GM19438 (cell line): ENCODE measurements around the gene C10orf95.

Source experiments
- ATAC-seq: cut with Tn5 transposase; IDR thresholded peaks from one replicate; pipeline ENCODE4 v1.9.1; 2021; ENCODE audit warnings: low read depth; ENCODE audit not compliant: unreplicated experiment

Gene C10orf95

DNA sequence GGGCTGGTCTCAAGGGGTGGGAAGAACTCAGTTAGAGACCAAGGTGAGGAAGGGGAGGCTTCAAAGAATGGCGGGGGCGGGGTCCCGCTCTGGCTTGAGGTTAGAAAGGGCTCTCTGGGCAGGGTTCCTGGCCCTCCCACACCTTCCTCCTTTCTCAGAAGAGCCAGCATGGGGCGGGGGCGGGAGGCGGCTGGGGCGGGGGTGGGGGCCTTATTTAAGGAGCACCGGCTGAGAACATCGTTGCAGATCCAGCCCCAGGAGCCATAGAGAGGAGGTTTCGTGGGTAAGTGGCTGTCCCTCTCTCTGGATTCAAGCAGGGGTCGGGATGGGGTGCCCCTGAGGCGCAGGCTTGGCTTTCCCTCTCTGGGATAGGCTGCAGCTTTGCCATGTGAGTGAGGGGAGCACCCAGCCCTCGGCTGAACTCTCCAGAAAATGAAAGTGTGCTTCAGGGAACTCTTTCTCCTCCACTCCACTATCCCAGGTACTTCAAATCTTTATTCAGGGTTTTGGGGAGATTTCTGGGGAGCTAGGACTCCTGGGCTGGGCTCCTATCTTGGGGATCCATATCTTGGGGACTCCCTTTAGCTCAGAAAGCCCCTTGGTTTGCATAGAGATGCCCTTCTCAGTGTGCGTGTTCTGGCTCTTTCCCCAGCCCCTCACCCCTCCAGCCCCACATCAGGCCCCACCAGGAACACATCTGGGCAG, 15.7 kb downstream of the C10orf95 start:
- ATAC-seq, result no peak

DNA sequence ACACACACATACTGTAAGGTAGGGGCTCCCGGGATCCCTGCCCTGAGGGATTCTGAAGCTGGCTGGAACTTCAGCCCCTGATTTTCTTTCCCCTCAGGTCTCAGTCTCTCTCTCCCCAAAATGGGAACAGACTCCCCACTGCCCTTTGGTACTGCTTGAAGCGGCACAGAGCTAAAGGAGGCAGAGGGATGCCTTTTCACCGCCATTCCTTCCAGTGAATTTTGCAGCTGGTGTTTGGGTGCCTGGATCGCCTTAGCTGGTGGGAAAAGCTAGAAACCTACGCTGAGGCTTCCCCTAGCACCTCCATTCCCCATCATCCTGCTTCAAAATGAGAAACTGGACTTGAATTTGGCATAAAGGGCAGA, 16.2 kb downstream of the C10orf95 start:
- no peak for ATAC-seq

DNA sequence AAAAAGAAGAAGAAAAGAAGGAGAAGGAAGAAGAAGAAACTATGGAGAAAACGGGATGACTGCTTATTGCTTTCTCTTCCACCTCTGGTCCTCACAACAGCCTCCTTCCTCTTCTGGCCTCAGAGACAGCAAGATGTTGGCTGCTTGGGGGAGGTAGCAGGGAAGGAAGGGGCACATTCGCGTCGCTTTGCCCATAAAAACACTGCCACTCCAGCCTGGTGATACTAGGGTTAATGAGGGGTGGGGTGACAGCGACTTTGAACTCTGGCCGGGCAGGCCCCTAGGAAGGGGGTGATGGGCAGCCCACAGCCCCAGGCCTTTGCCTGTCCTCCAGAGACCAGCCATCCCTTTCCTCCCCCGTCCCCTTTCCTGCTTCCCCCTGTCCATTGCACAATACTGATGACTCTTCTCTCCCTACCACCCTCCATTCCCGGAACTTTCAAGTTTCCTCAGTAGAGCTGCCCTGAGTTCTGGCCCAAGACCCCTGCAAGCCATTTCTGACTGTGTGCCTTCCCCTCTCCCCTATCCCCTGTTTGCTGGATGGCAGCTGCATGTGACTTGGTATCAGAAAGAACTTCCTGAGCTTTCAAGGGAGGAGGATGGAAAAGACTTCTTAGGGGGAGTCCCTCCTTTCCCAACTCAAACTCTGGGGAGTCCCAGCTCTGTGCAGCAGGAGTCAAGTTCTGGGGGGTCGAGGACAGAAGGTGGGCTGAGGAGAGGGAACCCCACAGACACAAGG, 16.8 kb downstream of the C10orf95 start:
- no peak for ATAC-seq

DNA sequence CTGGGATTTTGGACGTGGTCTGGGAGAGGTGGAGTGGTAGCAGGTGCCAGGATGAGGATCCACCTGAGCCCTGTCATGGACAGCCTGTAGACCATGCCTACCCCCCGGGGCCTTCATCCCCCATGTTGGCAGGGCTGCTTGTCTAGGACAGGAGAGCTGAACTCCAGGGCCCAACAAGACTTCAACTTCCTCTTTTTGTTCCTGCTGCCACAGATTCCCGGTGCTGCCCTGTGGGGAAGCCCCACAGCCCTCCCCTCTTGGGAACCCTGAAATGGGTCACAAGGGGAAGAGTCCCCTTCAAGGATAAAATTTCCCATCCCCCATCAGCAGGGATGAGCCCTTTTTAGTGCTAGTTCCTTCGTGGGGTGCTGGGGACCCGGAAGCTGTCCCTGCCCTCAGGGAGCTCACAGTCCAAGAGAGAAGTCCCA, 17.7 kb downstream of the C10orf95 start:
- ATAC-seq, result no peak

DNA sequence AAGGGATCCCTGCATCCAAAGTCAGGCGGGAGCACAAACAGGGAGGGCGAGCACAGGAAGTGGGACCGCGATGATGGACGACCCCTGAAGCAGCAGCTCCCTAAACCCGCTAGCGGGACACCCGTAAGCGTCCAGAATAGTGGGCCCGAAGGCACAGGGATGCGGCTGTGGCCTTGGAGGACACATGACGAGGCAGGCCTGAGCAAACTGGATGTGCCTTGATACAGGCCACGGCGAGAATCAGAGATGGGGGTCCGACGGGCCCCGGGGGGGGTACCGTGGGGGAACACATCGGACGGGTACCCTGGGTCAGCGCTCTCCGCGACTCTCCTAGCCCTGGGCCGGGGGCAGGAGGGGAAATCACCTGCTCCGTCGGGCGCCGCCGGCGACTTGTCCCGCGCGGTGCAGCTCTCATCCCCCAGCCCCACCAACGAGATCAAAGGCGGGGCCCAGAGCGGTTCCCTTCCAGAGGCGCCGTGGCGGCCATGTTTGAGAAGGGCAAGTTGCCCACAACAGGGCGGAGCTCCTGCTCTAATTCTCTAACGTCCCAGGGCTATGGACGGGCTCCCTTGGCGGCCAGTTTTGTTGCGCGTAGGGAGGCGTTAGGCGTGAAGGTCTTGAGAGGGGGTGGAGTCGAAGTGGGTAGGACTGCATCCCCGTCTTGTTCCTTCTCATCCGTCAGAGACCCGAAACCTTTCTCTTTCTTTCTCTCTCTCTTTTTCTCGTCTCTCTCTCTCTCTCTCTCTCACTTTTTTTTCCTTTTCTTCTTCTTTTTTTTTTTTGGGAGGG, 19.0 kb downstream of the C10orf95 start, which contains the start of gene CUEDC2:
CUEDC2 (minus strand) TSS at position 413 of the 789 bp plus-strand sequence. CDS start 7,386 bp downstream, outside the sequence.
- peak; percentile 92 for ATAC-seq

DNA sequence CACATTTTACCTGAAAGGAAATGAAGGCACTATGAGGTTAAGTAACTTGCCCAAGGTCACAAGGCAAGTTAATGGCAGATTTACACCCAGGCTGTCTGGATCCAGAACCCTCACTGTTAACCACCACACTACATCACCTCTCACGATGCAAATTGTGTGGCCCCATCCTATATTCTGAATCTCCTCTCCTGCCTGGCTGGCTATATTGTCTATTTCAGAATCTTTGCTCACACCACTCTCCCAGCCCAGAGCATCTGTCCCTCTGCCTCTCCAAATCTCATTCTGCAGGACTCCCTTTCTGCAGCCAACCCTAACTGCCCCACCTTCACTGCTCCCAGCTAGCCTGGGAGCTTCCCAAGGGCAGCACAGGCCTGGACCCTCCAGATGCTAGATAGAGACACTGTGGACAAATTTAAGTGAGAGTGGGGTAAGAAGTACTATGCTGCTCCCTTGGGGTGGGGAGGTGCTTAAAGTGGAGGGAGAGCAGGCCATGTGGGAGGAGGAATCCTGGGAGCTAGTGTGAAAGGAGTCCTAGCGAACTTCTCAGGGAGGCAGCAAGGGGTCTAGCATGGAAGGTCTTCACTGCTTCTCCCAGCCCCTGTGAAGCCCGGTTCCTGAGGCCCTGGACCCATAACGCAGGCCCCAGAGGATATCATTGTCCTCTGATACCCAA, 19.8 kb downstream of the C10orf95 start:
- ATAC-seq, result no peak

DNA sequence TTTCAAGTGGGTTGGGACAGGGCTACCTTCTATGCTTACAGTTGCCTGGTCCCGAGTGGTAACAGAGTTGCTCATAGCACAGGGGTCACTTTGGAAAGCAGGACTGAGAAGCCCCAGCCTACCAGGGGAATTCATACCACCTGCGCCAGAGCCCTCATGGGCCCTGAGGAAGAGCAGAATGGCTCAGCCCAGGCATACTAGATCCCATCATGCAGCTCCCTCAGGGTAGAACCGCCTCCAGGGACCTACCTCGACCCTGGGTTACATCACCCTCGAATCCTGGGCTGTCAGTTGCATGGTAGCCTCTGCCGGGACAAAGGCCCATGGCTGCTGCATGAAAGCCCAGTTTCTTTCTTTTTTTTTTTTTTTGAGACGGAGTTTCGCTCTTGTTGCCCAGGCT, 21.9 kb downstream of the C10orf95 start:
- ATAC-seq, result no peak

DNA sequence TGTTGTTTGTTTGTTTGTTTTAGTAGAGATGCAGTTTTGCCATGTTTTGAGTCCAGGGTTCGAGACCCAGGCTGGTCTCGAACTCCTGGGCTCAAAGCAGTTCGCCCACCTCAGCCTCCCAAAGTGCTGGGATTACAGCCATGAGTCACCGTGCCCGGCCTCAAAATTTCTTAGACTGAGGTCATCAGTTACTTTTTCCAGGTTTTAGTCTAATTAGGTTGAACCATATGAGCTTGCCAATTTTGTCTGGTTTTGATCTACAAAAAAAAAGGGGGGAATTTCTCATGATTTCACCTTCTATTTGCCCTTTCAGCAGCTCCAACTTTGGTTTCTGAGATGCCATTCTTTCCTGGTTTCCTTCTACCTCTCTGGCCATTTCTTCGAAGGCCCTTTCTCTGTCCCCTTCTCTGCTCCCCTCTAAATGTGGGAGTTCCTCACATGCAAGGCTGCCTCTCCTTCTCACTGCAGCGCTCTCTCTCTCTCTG, 24.5 kb downstream of the C10orf95 start:
- ATAC-seq, result no peak

DNA sequence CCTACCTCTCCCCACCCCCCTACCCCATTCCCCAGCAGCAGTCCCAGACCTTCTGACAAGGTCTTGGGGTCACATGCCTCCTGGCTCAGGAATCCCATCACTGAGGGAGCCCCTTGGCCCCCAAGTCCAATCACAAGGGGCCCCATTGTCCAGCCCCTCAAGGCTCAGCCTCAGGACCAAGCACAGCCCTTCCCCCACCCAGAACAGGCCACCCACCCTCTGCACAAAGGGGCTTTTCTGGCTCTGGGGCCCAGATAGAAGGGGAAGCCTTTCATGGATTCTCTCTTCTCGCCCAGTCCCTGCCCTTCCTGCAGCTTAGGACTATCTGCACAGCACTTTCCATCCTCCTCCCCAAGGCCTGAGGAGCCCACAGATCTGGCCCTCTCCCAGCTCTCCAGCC, 25.9 kb downstream of the C10orf95 start:
- ATAC-seq, result no peak

DNA sequence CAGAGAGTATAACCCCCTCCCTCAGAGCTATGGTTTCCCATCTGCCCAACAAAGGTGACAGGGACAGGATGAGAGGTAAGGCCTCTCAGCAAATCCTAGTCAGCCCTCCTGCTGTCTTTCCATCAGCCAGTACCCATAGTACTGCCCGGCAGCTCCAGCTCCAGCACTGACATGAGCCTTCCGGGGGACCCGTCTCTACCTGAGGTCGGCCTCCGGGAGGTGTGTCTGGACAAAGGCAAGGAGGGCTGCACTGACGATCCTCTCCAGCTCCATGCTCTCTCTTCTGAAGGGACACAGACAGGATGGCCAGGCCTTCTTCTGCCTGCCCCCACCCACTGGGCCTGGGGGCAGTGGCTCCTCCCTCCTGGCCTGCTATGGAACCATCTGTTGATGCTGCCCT, 26.4 kb downstream of the C10orf95 start:
- no peak for ATAC-seq

DNA sequence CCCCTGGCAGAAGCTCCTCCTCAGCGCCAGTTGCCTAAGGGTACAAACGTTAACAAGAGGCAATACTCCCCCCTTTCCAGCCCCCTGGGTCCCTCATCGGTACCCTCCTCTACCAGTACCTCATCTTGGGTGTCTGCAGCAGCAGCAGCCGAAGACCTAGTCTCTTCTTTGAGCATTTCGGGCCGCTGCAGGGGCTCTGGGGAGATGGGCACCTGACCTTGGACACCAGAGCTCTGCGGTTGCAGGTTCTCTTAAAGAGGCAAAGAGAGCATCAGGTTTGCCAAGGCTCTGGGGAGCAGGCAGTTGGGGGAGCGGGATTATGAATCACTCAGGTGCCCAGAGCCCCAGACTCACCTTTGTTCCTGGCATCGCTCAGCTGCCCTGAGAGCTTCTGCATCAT, 27.2 kb downstream of the C10orf95 start:
- no peak for ATAC-seq

DNA sequence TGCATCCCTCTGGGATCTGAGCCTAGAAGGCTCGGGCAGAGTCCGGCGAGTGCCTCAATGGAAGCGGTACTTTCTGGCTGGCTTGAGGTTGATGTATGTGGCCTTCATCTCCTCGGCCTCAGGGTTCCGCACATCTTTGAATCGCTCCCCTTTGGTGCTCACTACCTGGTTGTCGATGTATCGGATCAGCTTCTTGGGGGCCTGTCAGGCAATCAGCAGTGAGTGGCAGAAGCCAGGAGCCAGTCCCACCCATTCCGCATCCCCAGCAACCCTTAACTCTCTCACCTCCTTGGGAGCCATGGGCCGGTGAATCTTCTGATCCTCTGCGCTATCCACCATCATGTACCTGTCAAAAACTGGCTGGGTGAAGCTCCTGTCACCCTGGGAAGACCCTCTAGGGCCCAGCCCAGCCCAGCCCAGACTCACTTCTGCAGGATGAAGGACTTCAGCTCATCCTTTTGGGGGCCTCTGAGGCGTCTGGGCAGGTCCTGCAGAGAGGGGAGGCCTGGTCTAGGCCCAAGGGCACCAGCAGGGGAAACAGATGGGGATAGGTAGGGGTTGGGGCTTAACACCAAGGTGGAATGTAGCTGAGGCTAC, 27.9 kb downstream of the C10orf95 start:
- ATAC-seq, result no peak

DNA sequence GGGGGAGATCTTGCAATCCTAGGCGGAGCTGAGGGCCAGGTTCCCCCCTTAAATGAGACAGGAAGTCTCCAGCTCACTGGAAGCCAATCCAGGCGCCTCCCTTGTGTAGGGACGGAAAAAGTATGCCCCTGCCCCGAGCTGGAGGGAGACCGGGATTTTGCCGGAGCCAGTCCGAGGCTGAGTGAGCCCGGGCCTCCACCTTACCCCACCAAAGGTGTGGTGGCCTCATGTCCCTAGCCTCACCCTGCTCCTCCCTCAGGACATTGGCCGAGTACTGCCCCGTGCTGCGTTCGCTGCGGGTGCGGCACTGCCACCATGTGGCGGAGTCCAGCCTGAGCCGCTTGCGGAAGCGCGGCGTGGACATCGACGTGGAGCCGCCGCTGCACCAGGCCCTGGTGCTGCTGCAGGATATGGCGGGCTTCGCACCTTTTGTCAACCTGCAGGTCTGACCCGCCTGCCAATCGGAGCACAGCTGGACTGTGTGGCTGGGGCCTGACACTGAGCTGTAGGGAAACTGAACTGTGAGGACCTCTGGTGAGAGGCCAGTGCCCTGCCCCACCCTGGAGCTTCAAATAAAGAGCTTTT, 28.7 kb downstream of the C10orf95 start:
- ATAC-seq, result no peak

DNA sequence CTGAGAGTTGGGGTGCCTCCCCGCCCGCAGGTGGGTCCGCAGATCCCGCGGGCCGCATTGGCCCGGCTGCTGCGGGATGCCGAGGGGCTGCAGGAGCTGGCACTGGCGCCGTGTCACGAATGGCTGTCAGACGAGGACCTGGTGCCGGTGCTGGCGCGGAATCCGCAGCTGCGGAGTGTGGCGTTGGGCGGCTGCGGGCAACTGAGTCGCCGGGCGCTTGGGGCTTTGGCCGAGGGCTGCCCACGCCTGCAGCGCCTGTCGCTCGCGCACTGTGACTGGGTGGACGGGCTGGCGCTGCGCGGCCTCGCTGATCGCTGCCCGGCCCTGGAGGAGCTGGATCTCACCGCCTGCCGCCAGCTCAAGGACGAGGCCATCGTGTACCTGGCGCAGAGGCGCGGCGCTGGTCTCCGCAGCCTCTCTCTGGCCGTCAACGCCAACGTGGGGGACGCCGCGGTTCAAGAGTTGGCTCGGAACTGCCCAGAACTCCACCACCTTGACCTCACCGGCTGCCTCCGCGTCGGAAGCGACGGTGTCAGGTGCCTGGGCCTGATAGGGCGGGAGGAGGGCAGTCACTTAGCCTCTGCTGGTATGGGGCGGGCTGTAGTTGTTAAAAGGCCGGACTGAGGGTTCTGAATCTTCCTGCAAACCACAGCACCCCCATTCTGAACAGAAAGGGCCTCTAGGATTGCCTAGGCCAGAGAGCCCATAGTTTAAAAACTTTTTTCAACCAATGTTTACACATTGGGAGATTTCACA, 29.4 kb downstream of the C10orf95 start:
- no peak for ATAC-seq

DNA sequence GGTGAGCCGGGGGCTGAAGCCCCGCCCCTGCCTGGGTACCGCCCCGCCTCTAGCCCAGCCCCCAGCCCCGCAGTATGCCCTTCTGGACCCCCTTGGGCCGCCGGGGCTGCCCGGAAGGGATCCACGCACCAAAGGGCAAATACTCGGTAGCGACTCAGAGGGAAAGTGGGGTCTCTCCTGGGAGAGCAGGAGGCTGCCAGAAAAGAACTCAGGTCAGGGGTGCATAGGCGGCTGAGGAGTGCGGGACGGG, 29.9 kb downstream of the C10orf95 start:
- ATAC-seq, result no peak

DNA sequence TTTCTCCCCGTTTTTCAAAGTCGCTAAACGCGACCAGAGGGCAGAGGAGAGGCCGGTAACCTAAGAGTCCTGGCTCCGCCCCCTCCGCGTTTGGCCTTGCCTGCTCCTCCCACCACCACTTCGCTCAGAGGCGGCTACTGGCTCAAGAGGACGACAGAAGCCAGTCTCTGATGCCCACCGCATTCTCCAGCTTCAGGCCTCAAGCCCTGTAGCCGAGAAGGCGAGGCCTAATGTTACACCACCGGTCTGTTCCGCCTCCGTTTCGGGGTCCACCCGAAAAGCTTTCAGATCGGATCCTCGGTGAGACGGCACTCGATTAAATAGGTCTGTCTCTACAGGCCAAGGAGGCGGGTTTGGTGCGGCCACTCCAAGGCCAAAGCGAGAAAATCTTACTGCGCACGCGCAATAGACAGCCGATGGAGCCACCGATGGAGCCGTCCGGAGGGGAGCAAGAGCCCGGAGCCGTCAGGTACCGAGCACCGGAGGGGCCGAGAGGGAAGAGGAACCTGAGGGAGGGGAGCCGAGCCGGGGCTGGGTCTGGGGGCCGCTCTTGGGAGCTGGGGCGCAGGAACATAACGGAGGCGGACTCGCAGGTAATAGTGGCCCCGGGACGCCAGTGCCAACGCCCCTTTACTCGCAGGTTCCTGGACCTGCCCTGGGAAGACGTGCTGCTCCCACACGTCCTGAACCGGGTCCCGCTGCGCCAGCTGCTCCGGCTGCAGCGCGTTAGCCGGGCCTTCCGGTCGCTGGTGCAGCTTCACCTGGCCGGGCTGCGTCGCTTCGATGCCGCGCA, 30.4 kb downstream of the C10orf95 start, which contains the start of gene FBXL15:
FBXL15 (plus strand) TSS at position 123 of the 793 bp plus-strand sequence; CDS start at position 417, 294 bp downstream.
- peak; percentile 69 for ATAC-seq

DNA sequence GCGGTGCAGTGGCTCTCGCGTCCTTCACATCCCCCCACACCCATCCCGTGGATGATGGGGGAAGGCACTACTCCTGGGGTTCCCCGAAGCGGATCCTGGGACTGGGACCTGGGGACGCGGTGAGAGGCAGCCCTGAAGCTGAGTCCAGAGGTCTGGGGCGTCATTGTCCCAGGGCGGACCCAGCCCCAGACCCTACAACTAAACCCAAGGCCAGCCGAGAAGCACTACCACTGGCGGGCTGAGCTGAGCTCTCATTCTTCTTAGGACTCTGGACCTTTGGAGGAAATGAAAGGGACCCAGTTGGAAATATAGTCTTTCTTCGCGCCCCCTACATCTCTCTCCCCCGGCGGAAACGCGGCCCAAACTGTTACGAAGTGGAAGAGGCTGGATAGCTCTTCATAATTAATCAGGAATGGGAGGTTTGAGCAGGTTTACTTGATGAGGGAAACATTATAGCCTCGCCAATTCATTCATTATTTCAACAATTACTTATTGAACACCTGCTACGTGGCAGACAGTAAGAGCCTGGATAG, 31.1 kb downstream of the C10orf95 start:
- ATAC-seq, result no peak
